Cardiac muscle cell (in vitro differentiated cells and primary cell): ENCODE results near the gene TEDDM1. TPM values are rescaled to one million over a fixed set of nuclear protein-coding genes. Genes with fewer than 3 reads are reported as not detected.

Experiments
- DNase-seq, 2 donors: peaks; one replicate each; pipeline versions ENCODE4 v3.0.0 to v3.0.0-alpha.2; 2010 to 2017; ENCODE audit warnings: low read depth in 1 of 2, low spot score in 1 of 2
- H3K27ac ChIP-seq: fragments of 200-600 bp; sonication (generic); 2 replicates; pipeline ENCODE4 v1.5.1; 2016
- H3K27me3 ChIP-seq: fragments of 200-600 bp; sonication (generic); 2 replicates; pipeline ENCODE4 v1.6.0; 2016; ENCODE audit warnings: control low read depth
- H3K36me3 ChIP-seq: fragments of 200-600 bp; sonication (generic); 2 replicates; pipeline ENCODE4 v1.5.1; 2016; ENCODE audit warnings: control low read depth
- H3K4me1 ChIP-seq: fragments of 200-600 bp; sonication (generic); 2 replicates; pipeline ENCODE4 v1.8.1; 2017; ENCODE audit warnings: low read depth, mild to moderate bottlenecking, mixed run types
- H3K4me3 ChIP-seq: fragments of 200-600 bp; sonication (generic); 2 replicates; pipeline ENCODE4 v1.5.1; 2016; ENCODE audit warnings: mild to moderate bottlenecking
- H3K9me3 ChIP-seq: fragments of 200-600 bp; sonication (generic); 2 replicates; pipeline ENCODE4 v1.5.1; 2017; ENCODE audit warnings: low read depth, mild to moderate bottlenecking, control low read depth
- CTCF ChIP-seq: IDR thresholded peaks from 2 replicates; pipeline ENCODE4 v1.5.1; 2012; ENCODE audit warnings: low read depth, mild to moderate bottlenecking, low read length
- polyA plus RNA-seq: library from polyadenylated mRNA; unstranded; fragments of >200 nt; fragmentation: Nextera tagmentation; extraction: Ambion mirVana; gene quantifications from 2 replicates; pipeline ENCODE4 v1.2.1, GENCODE V29; 2016
- total RNA-seq: library from RNA; depleted of rRNA; stranded (reverse); fragments of >200 nt; gene quantifications from 2 replicates; pipeline ENCODE4 v1.2.3, GENCODE V29; 2016

The TEDDM1 gene
- total and polyA plus RNA-seq, 2 experiments from 2014 or later, result not detected

GRCh38 chr1:182376936-182377574, 23.4 kb downstream of the TEDDM1 start:
- TF ChIP-seq CTCF, result no peak

DNA sequence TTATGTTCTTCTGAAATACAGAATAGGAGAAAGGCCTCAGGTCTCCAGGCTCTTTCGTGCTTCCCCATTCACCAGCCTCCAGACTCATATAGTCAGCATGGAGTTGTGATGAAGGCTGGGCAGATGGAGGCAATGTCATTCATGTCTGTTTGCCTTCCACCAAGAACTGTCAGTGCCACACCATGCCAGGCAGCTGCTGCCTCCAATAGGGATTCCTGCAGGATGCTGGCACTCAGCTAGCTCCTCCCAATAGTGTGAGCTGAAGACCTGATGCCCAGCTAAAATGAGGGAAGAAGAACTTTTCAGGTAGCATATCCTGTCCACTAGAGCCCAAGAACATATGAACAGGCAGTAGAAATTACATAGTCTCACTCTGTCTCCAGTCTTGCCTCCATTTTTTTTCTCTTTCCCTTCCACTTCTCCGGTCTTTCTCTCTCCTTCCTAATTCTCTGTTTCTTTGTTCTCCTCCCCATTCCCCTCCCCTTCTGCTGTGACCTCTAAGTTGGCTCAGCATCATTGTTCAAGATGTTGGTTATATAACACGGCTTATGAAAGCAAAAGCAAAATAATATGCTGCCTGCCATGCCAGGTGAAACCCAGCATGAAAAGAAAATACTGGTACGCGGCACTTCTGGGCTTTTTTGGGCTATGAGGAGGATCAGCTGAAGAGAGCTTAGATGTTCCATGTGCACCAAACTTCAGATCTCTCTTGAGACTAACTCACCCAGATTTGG, 26.2 kb downstream of the TEDDM1 start:
- Histone ChIP-seq H3K27me3 (no peaks in the 10 kb centered on the region), H3K4me3 (no peak overlapping the region), H3K4me1 (no peaks in the 10 kb centered on the region), H3K27ac (no peak overlapping the region), H3K36me3 (no peaks in the 10 kb centered on the region), H3K9me3 (no peaks in the 10 kb centered on the region)
- no peak for TF ChIP-seq CTCF
- no peak for DNase-seq

More at GRCh38 chr1:182376936-182377574, 23.4 kb downstream of the TEDDM1 start:
- Histone ChIP-seq H3K27ac (no peak overlapping the region), H3K4me1 (no peaks in the 10 kb centered on the region), H3K36me3 (no peaks in the 10 kb centered on the region), H3K9me3 (no peaks in the 10 kb centered on the region), H3K27me3 (no peaks in the 10 kb centered on the region), H3K4me3 (no peak overlapping the region)
- DNase-seq, result no peak

GRCh38 chr1:182370532-182370931, 29.9 kb downstream of the TEDDM1 start:
- no peaks in the 10 kb centered on the region for H3K4me1 ChIP-seq
- H3K9me3 ChIP-seq, result no peaks in the 10 kb centered on the region
- no peak overlapping the region for H3K4me3 ChIP-seq
- H3K27ac ChIP-seq, result no peak overlapping the region
- no peaks in the 10 kb centered on the region for H3K27me3 ChIP-seq
- no peak for TF ChIP-seq CTCF
- DNase-seq, result no peak
- H3K36me3 ChIP-seq, result no peaks in the 10 kb centered on the region

DNA sequence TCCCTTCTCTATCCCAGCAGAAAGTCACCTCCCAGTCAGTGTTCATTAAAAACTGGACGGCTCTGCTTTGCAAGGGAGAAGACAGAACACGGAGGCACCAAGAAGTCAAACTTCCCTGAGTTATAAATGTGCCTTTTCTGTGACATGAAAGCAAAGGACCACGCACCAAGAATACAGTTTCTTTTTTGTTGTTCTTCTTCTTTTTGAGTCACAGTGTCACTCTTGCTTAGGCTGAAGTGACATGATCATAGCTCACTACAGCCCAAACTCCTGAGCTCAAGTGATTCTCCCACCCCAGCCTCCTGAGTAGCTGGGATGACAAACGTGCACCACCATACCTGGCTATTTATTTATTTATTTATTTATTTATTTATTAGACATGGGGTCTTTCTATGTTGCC, 31.6 kb downstream of the TEDDM1 start:
- Histone ChIP-seq H3K27ac (no peak overlapping the region), H3K9me3 (no peaks in the 10 kb centered on the region), H3K4me1 (no peaks in the 10 kb centered on the region), H3K4me3 (no peak overlapping the region), H3K27me3 (no peaks in the 10 kb centered on the region), H3K36me3 (no peaks in the 10 kb centered on the region)
- TF ChIP-seq CTCF, result no peak
- DNase-seq, result no peak

GRCh38 chr1:182368358-182368757, 32.1 kb downstream of the TEDDM1 start:
- H3K4me1 ChIP-seq, result peaks cover 4% of the 10 kb centered on the region
- H3K36me3 ChIP-seq, result no peaks in the 10 kb centered on the region
- no peaks in the 10 kb centered on the region for H3K27me3 ChIP-seq
- TF ChIP-seq CTCF, result no peak
- DNase-seq, result no peak
- no peaks in the 10 kb centered on the region for H3K9me3 ChIP-seq
- no peak overlapping the region for H3K4me3 ChIP-seq
- H3K27ac ChIP-seq, result no peak overlapping the region
